ENCODE measurements around the gene MRPL53. TPM values are rescaled to one million over a fixed set of nuclear protein-coding genes. Genes with fewer than 3 reads are reported as not detected.
A peak's percentile ranks its signal among the peaks of the same experiment; 100 is the strongest.

Gene MRPL53
- total and polyA plus RNA-seq, 2 donors from 2014 or later, result 85.1 to 157 TPM

- no peak for DNase-seq
- peak overlapping the region; percentile 96 to 97 for H3K27ac ChIP-seq (ENCODE audit: low read depth in 2 of 2, low read length in 2 of 2)
- H3K9ac ChIP-seq (ENCODE audit: low read length in 3 of 3), result peak overlapping the region; percentile 11 to 62 (median 40)
- TF ChIP-seq CTCF (IDR thresholded peaks at IDR 0.05; ENCODE audit: borderline replicate concordance, extremely low read depth, insufficient read depth), result no peak
- H3K36me3 ChIP-seq (ENCODE audit: control insufficient read depth in 2 of 3, insufficient read depth in 3 of 3, low read length in 3 of 3), result no peaks in the 10 kb centered on the region
- peaks cover 0 to 26% (median 12%) of the 10 kb centered on the region in 3 donors for H3K4me1 ChIP-seq (ENCODE audit: control insufficient read depth in 2 of 3, insufficient read depth in 2 of 3, low read depth in 1 of 3, low read length in 3 of 3)
- peak overlapping the region; percentile 56 to 79 (median 59) for H3K4me3 ChIP-seq (ENCODE audit: low read length in 3 of 3)
- H3K9me3 ChIP-seq (ENCODE audit: control insufficient read depth in 2 of 3, insufficient read depth in 1 of 3, low read length in 3 of 3), result no peaks in the 10 kb centered on the region
- intact Hi-C loops (cut with DNase I), result no loop called here
- no peaks in the 10 kb centered on the region for H3K27me3 ChIP-seq (ENCODE audit: control insufficient read depth, insufficient read depth, low read length)
- FAIRE-seq, result no peak
Observed at GRCh38 chr2:74457129-74457548, 15.3 kb downstream of the MRPL53 start.

DNA sequence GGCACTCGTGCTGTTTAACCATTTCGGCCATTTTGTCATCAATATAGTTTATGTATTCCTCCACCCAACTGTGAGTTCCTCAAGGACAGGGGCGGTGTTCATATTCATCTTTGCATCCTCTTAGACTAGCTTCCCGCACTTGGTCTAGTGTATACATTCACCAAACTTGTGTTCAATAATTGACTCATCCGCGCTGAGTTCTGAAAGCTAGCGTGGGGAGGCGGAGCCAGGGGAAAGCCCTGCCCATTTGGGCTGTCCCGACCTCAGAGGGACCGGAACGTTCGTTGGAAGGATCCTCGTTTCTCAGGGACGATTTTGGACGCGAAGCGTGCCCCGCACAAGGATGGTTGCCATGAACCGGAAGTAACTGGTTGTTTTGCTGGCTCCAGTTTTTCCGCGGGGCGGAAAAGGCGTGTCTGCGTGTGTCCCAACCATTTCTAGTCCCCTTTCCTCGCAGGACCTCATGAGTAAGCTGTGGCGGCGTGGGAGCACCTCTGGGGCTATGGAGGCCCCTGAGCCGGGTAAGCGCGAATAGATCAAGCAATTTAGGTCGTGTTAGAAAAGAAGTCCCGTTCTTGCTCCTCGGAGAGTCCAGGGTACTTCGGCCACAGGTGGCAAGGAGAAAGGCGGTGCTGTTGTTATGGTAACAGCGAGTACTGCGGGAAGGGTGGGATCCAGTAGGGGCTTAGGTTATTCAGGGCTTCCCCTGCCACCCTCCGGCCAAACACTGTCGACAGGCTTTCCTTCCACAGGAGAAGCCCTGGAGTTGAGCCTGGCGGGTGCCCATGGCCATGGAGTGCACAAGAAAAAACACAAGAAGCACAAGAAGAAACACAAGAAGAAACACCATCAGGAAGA, 17.6 kb downstream of the MRPL53 start, which contains the start of gene INO80B:
TSS of gene INO80B (plus strand) at position 434 of the 858 bp plus-strand sequence. CDS start at position 464, 30 bp downstream.
- Histone ChIP-seq H3K9me3 (ENCODE audit: control insufficient read depth in 2 of 3, insufficient read depth in 1 of 3, low read length in 3 of 3) (no peaks in the 10 kb centered on the region), H3K36me3 (ENCODE audit: control insufficient read depth in 2 of 3, insufficient read depth in 3 of 3, low read length in 3 of 3) (no peaks in the 10 kb centered on the region), H3K27ac (ENCODE audit: low read depth in 2 of 2, low read length in 2 of 2) (peak within 1 kb of the TSS; percentile 32 to 44), H3K4me1 (ENCODE audit: control insufficient read depth in 2 of 3, insufficient read depth in 2 of 3, low read depth in 1 of 3, low read length in 3 of 3) (peaks cover 0 to 26% (median 12%) of the 10 kb centered on the region in 3 donors), H3K9ac (ENCODE audit: low read length in 3 of 3) (peak within 1 kb of the TSS; percentile 20 to 83 (median 79)), H3K4me3 (ENCODE audit: low read length in 3 of 3) (peak within 1 kb of the TSS; percentile 84 to 91 (median 89)), H3K27me3 (ENCODE audit: control insufficient read depth, insufficient read depth, low read length) (no peaks in the 10 kb centered on the region)
- TF ChIP-seq CTCF (IDR thresholded peaks at IDR 0.05; ENCODE audit: borderline replicate concordance, extremely low read depth, insufficient read depth), result no peak
- DNase-seq (peak; percentile 98 to 99 (median 98)), FAIRE-seq (peak; percentile 93)
- intact Hi-C loops (cut with DNase I), result no loop called here

GRCh38 chr2:74450570-74451190, 21.8 kb downstream of the MRPL53 start:
- H3K27me3 ChIP-seq (ENCODE audit: control insufficient read depth, insufficient read depth, low read length), result no peaks in the 10 kb centered on the region
- H3K27ac ChIP-seq (ENCODE audit: low read depth in 2 of 2, low read length in 2 of 2), result no peak overlapping the region
- intact Hi-C loops (cut with DNase I), result no loop called here
- H3K4me1 ChIP-seq (ENCODE audit: control insufficient read depth in 2 of 3, insufficient read depth in 2 of 3, low read depth in 1 of 3, low read length in 3 of 3), result peaks cover 0 to 5% (median 5%) of the 10 kb centered on the region in 3 donors
- DNase-seq (no peak), FAIRE-seq (no peak)
- no peak overlapping the region for H3K4me3 ChIP-seq (ENCODE audit: low read length in 3 of 3)
- TF ChIP-seq CTCF (IDR thresholded peaks at IDR 0.05; ENCODE audit: borderline replicate concordance, extremely low read depth, insufficient read depth), result no peak
- no peak overlapping the region for H3K9ac ChIP-seq (ENCODE audit: low read length in 3 of 3)
- no peaks in the 10 kb centered on the region for H3K9me3 ChIP-seq (ENCODE audit: control insufficient read depth in 2 of 3, insufficient read depth in 1 of 3, low read length in 3 of 3)
- no peaks in the 10 kb centered on the region for H3K36me3 ChIP-seq (ENCODE audit: control insufficient read depth in 2 of 3, insufficient read depth in 3 of 3, low read length in 3 of 3)

Data from kidney (tissue), 14 donors.